Skeletal muscle tissue (tissue), 4 donors: ENCODE data around the gene PAK1IP1. TPM values are rescaled to one million over a fixed set of nuclear protein-coding genes. Genes with fewer than 3 reads are reported as not detected.
A peak's percentile ranks its signal among the peaks of the same experiment; 100 is the strongest.
"Not testable (repeated sequence)": the region's sequence is repeated elsewhere in the genome, so short reads cannot be mapped to it uniquely, and the experiment has no call there.

Source experiments
- H3K27ac ChIP-seq: one replicate; pipeline ENCODE4 v1.7.0; 2013; ENCODE audit warnings: mild to moderate bottlenecking, low read depth, low read length, inconsistent platforms
- H3K27me3 ChIP-seq, 3 donors: one replicate each; pipeline ENCODE4 v1.7.0; 2013; ENCODE audit warnings: low read length in 3 of 3; ENCODE audit not compliant: control insufficient read depth in 3 of 3, insufficient read depth in 3 of 3
- H3K36me3 ChIP-seq, 3 donors: one replicate each; pipeline ENCODE4 v1.7.0; 2013; ENCODE audit warnings: low read length in 3 of 3; ENCODE audit not compliant: control insufficient read depth in 3 of 3, insufficient read depth in 3 of 3
- H3K4me1 ChIP-seq, 3 donors: one replicate each; pipeline ENCODE4 v1.7.0; 2013; ENCODE audit warnings: low read length in 3 of 3, mild to moderate bottlenecking in 3 of 3; ENCODE audit not compliant: control insufficient read depth in 3 of 3, insufficient read depth in 3 of 3
- H3K4me3 ChIP-seq, 3 donors: one replicate each; pipeline ENCODE4 v1.7.0; 2013; ENCODE audit warnings: low read length in 3 of 3
- H3K9ac ChIP-seq, 3 donors: one replicate each; pipeline ENCODE4 v1.7.0; 2013; ENCODE audit warnings: low read length in 3 of 3, mild to moderate bottlenecking in 3 of 3, moderate library complexity in 2 of 3, low read depth in 1 of 3
- H3K9me3 ChIP-seq, 3 donors: one replicate each; pipeline ENCODE4 v1.7.0; 2013; ENCODE audit warnings: low read length in 3 of 3; ENCODE audit not compliant: control insufficient read depth in 3 of 3
- total RNA-seq: library from RNA; depleted of rRNA; stranded (reverse); fragments of >200 nt; gene quantifications from one replicate; pipeline ENCODE4 v1.2.3, GENCODE V29; 2014
- donor health status: Osteomylitis.

PAK1IP1 gene, protein sequence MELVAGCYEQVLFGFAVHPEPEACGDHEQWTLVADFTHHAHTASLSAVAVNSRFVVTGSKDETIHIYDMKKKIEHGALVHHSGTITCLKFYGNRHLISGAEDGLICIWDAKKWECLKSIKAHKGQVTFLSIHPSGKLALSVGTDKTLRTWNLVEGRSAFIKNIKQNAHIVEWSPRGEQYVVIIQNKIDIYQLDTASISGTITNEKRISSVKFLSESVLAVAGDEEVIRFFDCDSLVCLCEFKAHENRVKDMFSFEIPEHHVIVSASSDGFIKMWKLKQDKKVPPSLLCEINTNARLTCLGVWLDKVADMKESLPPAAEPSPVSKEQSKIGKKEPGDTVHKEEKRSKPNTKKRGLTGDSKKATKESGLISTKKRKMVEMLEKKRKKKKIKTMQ
- 7.3 TPM for total RNA-seq

GRCh38 chr6:10694302-10695085 lies at the start of gene PAK1IP1, which contains the start of gene C6orf52:
PAK1IP1 (plus strand) TSS chr6:10694972; CDS start chr6:10694986, 14 bp downstream.
C6orf52 (minus strand) TSS chr6:10694616; CDS start chr6:10687550, 7,066 bp downstream.
- Histone ChIP-seq H3K9ac (peak within 1 kb of the TSS; percentile 97 to 99 (median 97)), H3K4me1 (peaks cover 18 to 24% (median 23%) of the 10 kb centered on the region in 3 donors), H3K27me3 (no peaks in the 10 kb centered on the region), H3K27ac (peak within 1 kb of the TSS; percentile 98), H3K9me3 (no peaks in the 10 kb centered on the region), H3K4me3 (peak within 1 kb of the TSS; percentile 93 to 100 (median 99)), H3K36me3 (peaks cover 6 to 18% (median 13%) of the 10 kb centered on the region in 3 donors)

DNA sequence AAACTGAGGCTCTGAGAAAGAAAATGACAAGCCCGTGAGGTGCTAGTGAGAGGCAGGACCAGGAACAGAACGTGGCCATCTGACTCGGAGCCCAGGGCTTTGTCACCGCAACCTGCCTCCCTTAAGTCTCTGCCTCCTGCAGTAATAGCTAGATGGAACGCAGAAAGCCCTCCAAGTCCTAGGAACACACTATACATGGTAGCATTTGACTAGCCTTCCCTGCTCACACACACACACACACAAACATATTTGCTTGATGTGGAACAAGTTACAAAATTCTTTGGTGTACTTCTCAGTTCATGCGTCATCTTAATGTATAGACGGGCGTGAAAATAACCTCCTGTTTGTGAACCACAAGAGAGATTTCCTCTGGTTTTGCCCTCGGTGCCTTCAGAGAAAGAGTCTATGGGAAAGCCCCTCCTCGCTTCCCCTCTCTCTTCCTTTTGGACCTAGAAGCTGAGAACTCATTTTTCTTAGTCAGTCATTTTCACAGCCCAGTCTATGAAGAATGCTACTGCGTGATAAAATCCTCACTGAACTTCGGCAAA lies 39.2 kb upstream of the PAK1IP1 start:
- no peaks in the 10 kb centered on the region for H3K36me3 ChIP-seq
- H3K4me1 ChIP-seq: peaks cover 0 to 4% (median 0%) of the 10 kb centered on the region in 3 donors
- H3K27ac ChIP-seq: no peak overlapping the region
- no peak overlapping the region for H3K4me3 ChIP-seq
- no peaks in the 10 kb centered on the region for H3K27me3 ChIP-seq
- H3K9me3 ChIP-seq: no peaks in the 10 kb centered on the region
- H3K9ac ChIP-seq: no peak overlapping the region

- Histone ChIP-seq H3K9ac (no peak overlapping the region), H3K9me3 (no peaks in the 10 kb centered on the region), H3K27ac (no peak overlapping the region), H3K4me3 (peak overlapping the region in 1 of 3 donors; percentile 6), H3K27me3 (no peaks in the 10 kb centered on the region), H3K4me1 (peaks cover 0 to 4% (median 0%) of the 10 kb centered on the region in 3 donors), H3K36me3 (no peaks in the 10 kb centered on the region)
These were observed 35.7 kb upstream of the PAK1IP1 start for GRCh38 chr6:10658910-10659698.

DNA sequence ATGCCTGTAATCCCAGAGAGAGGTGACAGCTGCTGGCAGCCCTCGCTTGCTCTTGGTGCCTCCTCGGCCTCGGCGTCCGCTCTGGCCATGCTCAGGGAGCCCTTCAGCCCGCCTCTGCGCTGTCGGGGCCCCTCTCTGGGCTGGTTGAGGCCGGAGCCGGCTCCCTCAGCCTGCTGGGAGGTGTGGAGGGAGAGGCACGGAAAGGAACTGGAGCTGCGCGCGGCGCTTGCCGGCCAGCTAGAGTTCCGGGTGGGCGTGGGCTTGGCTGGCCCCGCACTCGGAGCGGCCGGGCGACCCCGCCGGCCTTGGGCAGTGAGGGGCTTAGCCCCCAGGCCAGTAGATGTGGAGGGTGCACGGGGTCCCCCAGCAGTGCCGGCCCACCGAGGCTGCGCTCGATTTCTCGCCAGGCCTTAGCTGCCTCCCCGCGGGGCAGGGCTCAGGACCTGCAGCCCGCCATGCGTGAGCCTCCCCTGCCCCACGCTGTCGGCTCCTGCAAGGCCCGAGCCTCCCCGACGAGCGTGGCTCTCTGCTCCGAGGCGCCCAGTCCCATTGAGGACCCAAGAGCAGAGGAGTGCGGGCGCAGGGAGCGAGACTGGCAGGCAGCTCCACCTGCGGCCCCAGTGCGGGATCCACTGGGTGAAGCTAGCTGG lies 34.9 kb upstream of the PAK1IP1 start:
- Histone ChIP-seq H3K9ac (no peak overlapping the region), H3K4me3 (peak overlapping the region in 1 of 3 donors; percentile 6), H3K27me3 (no peaks in the 10 kb centered on the region), H3K9me3 (no peaks in the 10 kb centered on the region), H3K36me3 (no peaks in the 10 kb centered on the region), H3K27ac (no peak overlapping the region), H3K4me1 (peaks cover 0 to 4% (median 0%) of the 10 kb centered on the region in 3 donors)

DNA sequence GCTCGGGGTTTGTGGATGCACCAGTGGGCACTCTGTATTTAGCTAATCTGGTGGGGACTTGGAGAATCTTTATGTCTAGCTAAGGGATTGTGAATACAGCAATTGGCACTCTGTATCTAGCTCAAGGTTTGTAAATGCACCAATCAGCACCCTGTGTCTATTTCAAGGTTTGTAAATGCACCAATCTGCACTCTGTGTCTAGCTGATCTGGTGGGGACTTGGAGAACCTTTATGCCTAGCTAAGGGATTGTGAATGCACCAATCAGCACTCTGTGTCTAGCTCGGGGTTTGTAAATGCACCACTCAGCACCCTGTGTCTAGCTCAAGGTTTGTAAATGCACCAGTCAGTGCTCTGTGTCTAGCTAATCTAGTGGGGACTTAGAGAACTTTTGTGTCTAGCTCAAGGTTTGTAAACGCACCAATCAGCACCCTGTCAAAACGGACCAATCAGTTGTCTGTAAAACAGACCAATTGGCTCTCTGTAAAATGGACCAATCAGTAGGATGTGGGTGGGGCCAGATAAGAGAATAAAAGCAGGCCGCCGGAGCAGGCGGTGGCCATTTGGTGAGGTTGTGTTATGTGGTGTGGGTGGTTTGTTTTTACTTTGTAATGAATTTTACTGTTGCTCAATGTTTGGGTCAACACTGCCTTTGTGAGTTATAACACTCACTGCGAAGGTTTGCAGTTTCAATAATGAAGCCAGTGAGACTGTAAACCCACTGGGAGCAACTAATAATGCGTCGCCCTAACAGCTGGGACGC lies 34.2 kb upstream of the PAK1IP1 start:
- not testable (repeated sequence) for H3K9me3 ChIP-seq, H3K9ac ChIP-seq, H3K27ac ChIP-seq, H3K4me3 ChIP-seq, H3K36me3 ChIP-seq, H3K27me3 ChIP-seq, H3K4me1 ChIP-seq

DNA sequence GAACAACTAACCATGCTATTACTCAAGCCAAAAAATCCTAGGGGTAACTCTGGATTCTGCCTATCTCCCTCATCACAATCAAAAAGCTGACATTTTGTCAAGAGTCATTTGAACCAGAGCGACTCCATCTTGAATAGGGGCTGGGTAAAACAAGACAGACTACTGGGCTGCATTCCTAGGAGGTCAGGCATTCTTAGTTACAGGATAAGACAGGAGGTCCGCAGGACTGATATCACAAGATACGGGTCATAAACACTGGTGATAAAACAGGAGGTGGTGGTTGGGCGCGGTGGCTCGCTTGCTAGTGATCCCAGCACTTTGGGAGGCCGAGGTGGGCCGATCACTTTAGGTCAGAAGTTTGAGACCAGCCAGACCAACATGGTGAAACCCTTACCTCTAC lies 32.6 kb upstream of the PAK1IP1 start:
- Histone ChIP-seq H3K36me3 (no peaks in the 10 kb centered on the region), H3K4me3 (no peak overlapping the region), H3K27ac (no peak overlapping the region), H3K9me3 (no peaks in the 10 kb centered on the region), H3K27me3 (no peaks in the 10 kb centered on the region), H3K9ac (no peak overlapping the region), H3K4me1 (peaks cover 0 to 4% (median 0%) of the 10 kb centered on the region in 3 donors)

- Histone ChIP-seq H3K36me3 (no peaks in the 10 kb centered on the region), H3K27ac (no peak overlapping the region), H3K4me1 (peaks cover 0 to 4% (median 0%) of the 10 kb centered on the region in 3 donors), H3K9me3 (no peaks in the 10 kb centered on the region), H3K9ac (no peak overlapping the region), H3K4me3 (no peak overlapping the region), H3K27me3 (no peaks in the 10 kb centered on the region)
These were observed 32.0 kb upstream of the PAK1IP1 start for GRCh38 chr6:10662742-10663141.

DNA sequence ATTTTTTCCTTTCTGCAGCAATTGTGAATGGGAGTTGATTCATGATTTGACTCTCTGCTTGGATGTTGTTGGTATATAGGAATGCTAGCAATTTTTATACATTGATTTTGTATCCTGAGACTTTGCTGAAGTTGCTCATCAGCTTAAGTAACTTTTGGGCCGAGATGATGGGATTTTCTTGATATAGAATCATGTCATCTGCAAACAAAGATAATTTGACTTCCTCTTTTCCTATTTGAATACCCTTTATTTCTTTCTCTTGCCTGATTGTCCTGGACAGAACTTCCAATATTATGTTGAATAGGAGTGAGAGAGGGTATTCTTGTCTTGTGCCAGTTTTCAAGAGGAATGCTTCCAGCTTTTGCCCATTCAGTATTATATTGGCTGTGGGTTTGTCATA lies 29.2 kb upstream of the PAK1IP1 start:
- not testable (repeated sequence) for H3K9me3 ChIP-seq, H3K27me3 ChIP-seq, H3K4me3 ChIP-seq, H3K9ac ChIP-seq, H3K4me1 ChIP-seq, H3K27ac ChIP-seq, H3K36me3 ChIP-seq
